Left lung (tissue), 10 donors: ENCODE measurements around the gene ALDOA. TPM values are rescaled to one million over a fixed set of nuclear protein-coding genes. Genes with fewer than 3 reads are reported as not detected.
A peak's percentile ranks its signal among the peaks of the same experiment; 100 is the strongest.

Experiments
- ATAC-seq: fragments of 200-7000 bp; cut with Tn5 transposase; one replicate; pipeline ENCODE4 v1.9.1; 2020; ENCODE audit warnings: moderate library complexity
- DNase-seq, 4 donors: peaks; one replicate each; pipeline ENCODE4 v3.0.0-alpha.2; 2013 to 2020
- H3K27ac ChIP-seq, 2 donors: fragments of 200-600 bp; sonication (generic) in 1 of 2; one replicate each; pipeline versions ENCODE4 v1.5.0 to v1.8.0; 2020 to 2021
- H3K27me3 ChIP-seq, 2 donors: fragments of 200-600 bp; sonication (generic) in 1 of 2; one replicate each; pipeline versions ENCODE4 v1.5.0 to v1.8.0; 2020 to 2021
- H3K36me3 ChIP-seq, 2 donors: fragments of 200-600 bp; sonication (generic) in 1 of 2; one replicate each; pipeline versions ENCODE4 v1.5.0 to v1.8.0; 2020 to 2021
- H3K4me1 ChIP-seq, 2 donors: fragments of 200-600 bp; one replicate each; pipeline ENCODE4 v1.8.0; 2021
- H3K4me3 ChIP-seq, 2 donors: fragments of 200-600 bp; sonication (generic) in 1 of 2; one replicate each; pipeline versions ENCODE4 v1.5.0 to v1.8.0; 2020 to 2021; ENCODE audit warnings: mild to moderate bottlenecking in 1 of 2
- H3K9me3 ChIP-seq, 2 donors: fragments of 200-600 bp; sonication (generic) in 1 of 2; one replicate each; pipeline versions ENCODE4 v1.5.0 to v1.8.0; 2020 to 2021
- CTCF ChIP-seq, 2 donors: fragments of 200-600 bp; sonication (generic) in 1 of 2; IDR thresholded peaks; one replicate each; pipeline versions ENCODE4 v1.5.0 to v1.8.0; 2021; ENCODE audit warnings: antibody characterized with exemption in 2 of 2
- intact Hi-C, 2 donors: fragments of 100-400 bp; cut with DNase I; formaldehyde crosslinking; loops; one replicate each; pipeline versions ENCODE4 v1.11.2 to v1.14.2; 2022
- polyA plus RNA-seq, 6 donors: library from polyadenylated mRNA; unstranded; fragments of 120-200 nt; gene quantifications; one replicate each; pipeline ENCODE4 v1.2.1, GENCODE V29; 2013; ENCODE audit not compliant: insufficient read length in 6 of 6
- total RNA-seq, 2 donors: library from RNA; stranded (reverse); fragmentation: NEBNext Ultra II Directional; extraction: Animal tissue kit (Norgen Biotek cat#: 25700); gene quantifications; one replicate each; pipeline ENCODE4 v1.2.1, GENCODE V29; 2021
- donor health status: DM: no; HTN: yes; CAD: no.
- donor health status: DM: no; HTN: no; CAD: no.

ALDOA gene
- total and polyA plus RNA-seq, 8 donors: 299 to 1,105 (median 379) TPM

GRCh38 chr16:30025574-30025973 lies 40.0 kb upstream of the ALDOA start:
- intact Hi-C loops: no loop called here
- H3K27ac ChIP-seq: no peak overlapping the region
- ATAC-seq: no peak

GRCh38 chr16:30026449-30026848 lies 39.1 kb upstream of the ALDOA start:
- no peak overlapping the region for H3K27ac ChIP-seq
- no peaks in the 10 kb centered on the region for H3K36me3 ChIP-seq
- H3K27me3 ChIP-seq: peaks cover 22 to 79% of the 10 kb centered on the region in 2 donors
- H3K4me1 ChIP-seq: peaks cover 0 to 15% of the 10 kb centered on the region in 2 donors
- no peak for ATAC-seq
- intact Hi-C loops: no loop called here
- no peak overlapping the region for H3K4me3 ChIP-seq
- H3K9me3 ChIP-seq: no peaks in the 10 kb centered on the region
- DNase-seq: peak in 1 of 4 donors; percentile 66
- no peak for TF ChIP-seq CTCF (IDR thresholded peaks at IDR 0.05)

More at GRCh38 chr16:30025574-30025973, 40.0 kb upstream of the ALDOA start:
- Histone ChIP-seq H3K36me3 (no peaks in the 10 kb centered on the region), H3K4me1 (peaks cover 0 to 16% of the 10 kb centered on the region in 2 donors), H3K4me3 (no peak overlapping the region), H3K27me3 (peaks cover 14 to 70% of the 10 kb centered on the region in 2 donors), H3K9me3 (no peaks in the 10 kb centered on the region)
- DNase-seq: peak in 1 of 4 donors; percentile 35
- no peak for TF ChIP-seq CTCF (IDR thresholded peaks at IDR 0.05)

GRCh38 chr16:30027588-30028437 lies 37.7 kb upstream of the ALDOA start:
- intact Hi-C loops: no loop called here
- Histone ChIP-seq H3K36me3 (no peaks in the 10 kb centered on the region), H3K4me1 (peaks cover 0 to 9% of the 10 kb centered on the region in 2 donors), H3K4me3 (no peak overlapping the region), H3K27ac (no peak overlapping the region), H3K9me3 (no peaks in the 10 kb centered on the region), H3K27me3 (peaks cover 34 to 92% of the 10 kb centered on the region in 2 donors)
- TF ChIP-seq CTCF (IDR thresholded peaks at IDR 0.05): no peak
- DNase-seq: no peak
- no peak for ATAC-seq

- peak; percentile 49 for ATAC-seq
- Histone ChIP-seq H3K9me3 (no peaks in the 10 kb centered on the region), H3K36me3 (no peaks in the 10 kb centered on the region), H3K4me1 (peaks cover 0 to 9% of the 10 kb centered on the region in 2 donors), H3K27me3 (peaks cover 34 to 99% of the 10 kb centered on the region in 2 donors), H3K27ac (no peak overlapping the region), H3K4me3 (no peak overlapping the region)
- intact Hi-C loops: no loop called here
- TF ChIP-seq CTCF (IDR thresholded peaks at IDR 0.05): no peak
- DNase-seq: peak in 3 of 4 donors; percentile 26 to 54 (median 49)
These were observed 37.0 kb upstream of the ALDOA start for GRCh38 chr16:30028438-30029076.
